Parathyroid adenoma (tissue), 2 donors: Measurements from ENCODE around the gene MFAP4.

ENCODE experiments used
- H2AFZ ChIP-seq: fragments of 300-600 bp; sonication (generic); one replicate; pipeline ENCODE4 v1.7.0; 2017; ENCODE audit warnings: antibody characterized with exemption, mild to moderate bottlenecking
- H3K27ac ChIP-seq: fragments of 300-600 bp; sonication (generic); one replicate; pipeline ENCODE4 v1.7.0; 2017
- H3K27me3 ChIP-seq: fragments of 300-600 bp; sonication (generic); one replicate; pipeline ENCODE4 v1.7.0; 2017; ENCODE audit warnings: low read length; ENCODE audit not compliant: control insufficient read depth, insufficient read depth
- H3K36me3 ChIP-seq: fragments of 300-600 bp; sonication (generic); one replicate; pipeline ENCODE4 v1.7.0; 2017; ENCODE audit warnings: low read length; ENCODE audit not compliant: control insufficient read depth, insufficient read depth
- H3K4me1 ChIP-seq: fragments of 300-600 bp; sonication (generic); one replicate; pipeline ENCODE4 v1.7.0; 2017; ENCODE audit warnings: control low read depth
- H3K4me2 ChIP-seq: fragments of 300-600 bp; sonication (generic); one replicate; pipeline ENCODE4 v1.7.0; 2017; ENCODE audit warnings: low read length
- H3K4me3 ChIP-seq: fragments of 300-600 bp; sonication (generic); one replicate; pipeline ENCODE4 v1.7.0; 2017; ENCODE audit warnings: low read depth, low read length
- H3K79me2 ChIP-seq: fragments of 300-600 bp; sonication (generic); one replicate; pipeline ENCODE4 v1.7.0; 2017; ENCODE audit warnings: control low read depth
- H3K9ac ChIP-seq: fragments of 300-600 bp; sonication (generic); one replicate; pipeline ENCODE4 v1.7.0; 2017; ENCODE audit warnings: mild to moderate bottlenecking
- H3K9me3 ChIP-seq: fragments of 300-600 bp; sonication (generic); one replicate; pipeline ENCODE4 v1.7.0; 2017; ENCODE audit warnings: low read length; ENCODE audit not compliant: control insufficient read depth
- CTCF ChIP-seq: fragments of 300-600 bp; sonication (generic); IDR thresholded peaks from one replicate; pipeline ENCODE4 v1.7.0; 2017; ENCODE audit warnings: antibody characterized with exemption, mild to moderate bottlenecking
- donor health status: primary hyperparathyroidism.

Gene MFAP4

GRCh38 chr17:19418251-19418992 is 31.4 kb upstream of the MFAP4 start:
- no peak for TF ChIP-seq CTCF

DNA sequence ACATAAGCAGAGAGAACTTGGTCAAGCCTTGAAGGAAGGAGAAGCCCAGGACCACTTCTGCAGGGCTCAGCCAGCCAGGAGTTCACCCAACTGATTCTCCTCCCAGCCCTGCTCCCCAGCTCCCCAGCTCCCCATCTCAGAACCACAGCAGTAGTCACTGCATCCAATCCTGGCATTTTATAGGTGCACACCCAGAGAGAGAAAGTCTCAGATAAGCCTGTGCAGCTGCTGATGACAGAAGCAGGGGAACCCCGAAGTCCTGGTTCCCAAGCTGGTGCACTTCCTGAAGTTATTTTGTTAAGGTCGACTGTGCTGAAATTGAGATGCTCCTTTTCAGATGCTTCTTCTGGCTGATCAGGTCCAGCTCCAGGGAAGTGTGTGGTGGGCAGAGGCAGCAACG is 30.6 kb upstream of the MFAP4 start:
- no peak overlapping the region for H3K9ac ChIP-seq
- H3K4me2 ChIP-seq: no peak overlapping the region
- no peaks in the 10 kb centered on the region for H3K79me2 ChIP-seq
- no peaks in the 10 kb centered on the region for H3K27me3 ChIP-seq
- no peak overlapping the region for H3K27ac ChIP-seq
- H3K9me3 ChIP-seq: no peaks in the 10 kb centered on the region
- no peak overlapping the region for H2AFZ ChIP-seq
- TF ChIP-seq CTCF: no peak
- H3K4me3 ChIP-seq: no peak overlapping the region
- H3K36me3 ChIP-seq: no peaks in the 10 kb centered on the region
- no peaks in the 10 kb centered on the region for H3K4me1 ChIP-seq

More at GRCh38 chr17:19418251-19418992, 31.4 kb upstream of the MFAP4 start:
- Histone ChIP-seq H3K27me3 (no peaks in the 10 kb centered on the region), H3K27ac (no peak overlapping the region), H2AFZ (no peak overlapping the region), H3K9ac (no peak overlapping the region), H3K4me1 (no peaks in the 10 kb centered on the region), H3K9me3 (no peaks in the 10 kb centered on the region), H3K79me2 (no peaks in the 10 kb centered on the region), H3K4me3 (no peak overlapping the region), H3K36me3 (no peaks in the 10 kb centered on the region), H3K4me2 (no peak overlapping the region)

DNA sequence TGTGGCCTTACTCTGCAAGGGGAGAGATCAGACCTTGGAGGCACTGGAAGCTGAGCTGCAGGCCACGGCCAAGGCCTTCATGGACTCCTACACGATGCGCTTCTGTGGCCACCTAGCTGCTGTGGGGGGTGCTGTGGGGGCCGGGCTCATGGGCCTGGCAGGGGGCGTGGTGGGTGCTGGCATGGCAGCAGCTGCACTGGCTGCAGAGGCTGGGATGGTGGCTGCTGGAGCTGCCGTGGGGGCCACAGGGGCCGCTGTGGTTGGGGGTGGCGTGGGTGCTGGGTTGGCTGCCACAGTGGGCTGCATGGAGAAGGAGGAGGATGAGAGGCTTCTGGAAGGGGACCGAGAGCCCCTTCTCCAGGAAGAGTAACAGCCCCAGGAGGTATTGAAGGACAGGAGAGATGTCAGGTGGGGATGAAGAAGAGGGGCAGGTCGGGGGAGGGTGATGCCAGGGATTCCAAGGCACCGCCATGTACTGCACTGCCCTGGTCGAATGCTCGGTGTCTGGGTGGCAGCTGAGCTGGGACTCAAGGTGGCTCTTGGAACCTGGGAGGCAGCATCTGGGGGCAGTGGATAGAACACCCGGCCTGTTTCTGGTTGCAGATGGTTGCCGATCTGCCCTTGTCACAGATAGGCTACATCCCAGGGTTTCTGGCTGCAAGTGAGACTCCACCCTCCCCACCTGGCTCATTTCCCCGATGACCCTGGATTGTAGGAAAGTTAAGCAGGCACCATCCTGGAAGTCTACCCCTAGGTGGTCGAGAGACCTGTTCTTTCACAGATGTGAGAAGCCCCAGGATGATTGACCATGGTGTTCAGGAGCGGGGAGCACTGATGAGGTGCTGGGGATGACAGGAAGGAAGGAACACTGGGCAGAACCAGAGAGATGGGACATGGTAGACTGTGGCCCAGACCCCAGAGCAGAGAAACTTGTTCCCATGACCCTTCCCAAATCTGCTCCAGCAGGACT is 29.1 kb upstream of the MFAP4 start:
- no peaks in the 10 kb centered on the region for H3K79me2 ChIP-seq
- TF ChIP-seq CTCF: no peak
- H3K4me3 ChIP-seq: no peak overlapping the region
- no peaks in the 10 kb centered on the region for H3K9me3 ChIP-seq
- no peak overlapping the region for H3K4me2 ChIP-seq
- no peak overlapping the region for H3K27ac ChIP-seq
- no peaks in the 10 kb centered on the region for H3K27me3 ChIP-seq
- no peak overlapping the region for H2AFZ ChIP-seq
- H3K4me1 ChIP-seq: peaks cover 2% of the 10 kb centered on the region
- H3K9ac ChIP-seq: no peak overlapping the region
- no peaks in the 10 kb centered on the region for H3K36me3 ChIP-seq

GRCh38 chr17:19415311-19415710 is 28.3 kb upstream of the MFAP4 start:
- no peak overlapping the region for H3K9ac ChIP-seq

More at GRCh38 chr17:19415311-19415710, 28.3 kb upstream of the MFAP4 start:
- H3K4me2 ChIP-seq: no peak overlapping the region
- peaks cover 4% of the 10 kb centered on the region for H3K4me1 ChIP-seq
- H3K27me3 ChIP-seq: no peaks in the 10 kb centered on the region
- no peak overlapping the region for H2AFZ ChIP-seq
- no peak overlapping the region for H3K4me3 ChIP-seq
- no peaks in the 10 kb centered on the region for H3K36me3 ChIP-seq
- no peaks in the 10 kb centered on the region for H3K9me3 ChIP-seq
- H3K79me2 ChIP-seq: no peaks in the 10 kb centered on the region
- TF ChIP-seq CTCF: no peak
- no peak overlapping the region for H3K27ac ChIP-seq
